Activated T-helper 1 cell treated with anti-CD3 and anti-CD28 coated beads, Interleukin-12 subunit alpha, Interleukin-12 subunit beta, Interleukin-2, Interleukin-4 antibody, amounts not matched to agents 30 ng/mL and 10 ng/mL and 1 ng/mL, durations not matched to agents 14 hours and 24 hours and 36 hours (primary cell): ENCODE results near the gene NUP210L. TPM values are rescaled to one million over a fixed set of nuclear protein-coding genes. Genes with fewer than 3 reads are reported as not detected.
"Not testable (repeated sequence)": the region's sequence is repeated elsewhere in the genome, so short reads cannot be mapped to it uniquely, and the experiment has no call there.

Experiments
- DNase-seq: peaks from one replicate; pipeline ENCODE4 v3.0.0; 2021; ENCODE audit warnings: low spot score
- H3K27ac Mint-ChIP-seq: one replicate; pipeline ENCODE4 v1.8.0; 2021; ENCODE audit warnings: mild to moderate bottlenecking, mixed read lengths
- H3K27me3 Mint-ChIP-seq: one replicate; pipeline ENCODE4 v1.8.0; 2022; ENCODE audit warnings: mild to moderate bottlenecking, moderate library complexity, mixed read lengths; ENCODE audit not compliant: insufficient read depth
- H3K36me3 Mint-ChIP-seq: one replicate; pipeline ENCODE4 v1.8.0; 2021; ENCODE audit warnings: low read depth, mixed read lengths
- H3K4me1 Mint-ChIP-seq: one replicate; pipeline ENCODE4 v1.8.0; 2021; ENCODE audit warnings: low read depth, mixed read lengths
- H3K4me3 Mint-ChIP-seq: one replicate; pipeline ENCODE4 v1.8.0; 2021; ENCODE audit warnings: mild to moderate bottlenecking, moderate library complexity, mixed read lengths
- H3K9me3 Mint-ChIP-seq: one replicate; pipeline ENCODE4 v1.8.0; 2021; ENCODE audit warnings: mixed read lengths
- intact Hi-C: fragments of 100-400 bp; cut with micrococcal nuclease; formaldehyde crosslinking; loops from one replicate; pipeline ENCODE4 v1.15.1; 2024
- total RNA-seq: library from RNA; stranded (reverse); gene quantifications from 2 replicates; pipeline ENCODE4 v1.2.3, GENCODE V29; 2022

NUP210L gene
- total RNA-seq, 1 donor from 2014 or later: not detected

- H3K4me3 Mint-ChIP-seq, H3K9me3 Mint-ChIP-seq, H3K27ac Mint-ChIP-seq, DNase-seq, H3K27me3 Mint-ChIP-seq, intact Hi-C loops: not testable (repeated sequence)
- Mint-ChIP-seq H3K4me1 (peaks cover 15% of the 10 kb centered on the region), H3K36me3 (peaks cover 26% of the 10 kb centered on the region)
Observed at GRCh38 chr1:153996882-153997281, 158.0 kb downstream of the NUP210L start.

- Mint-ChIP-seq H3K9me3 (no peaks in the 10 kb centered on the region), H3K27ac (peak overlapping the region; percentile 21)
Observed at GRCh38 chr1:153995640-153996039, 159.2 kb downstream of the NUP210L start.

GRCh38 chr1:153995202-153995601, 159.7 kb downstream of the NUP210L start:
- Mint-ChIP-seq H3K27ac (peak overlapping the region; percentile 21), H3K4me1 (peaks cover 28% of the 10 kb centered on the region), H3K36me3 (peaks cover 42% of the 10 kb centered on the region), H3K4me3 (peak overlapping the region; percentile 8), H3K27me3 (no peaks in the 10 kb centered on the region), H3K9me3 (no peaks in the 10 kb centered on the region)
- no peak for DNase-seq
- intact Hi-C loops: no loop called here

More at GRCh38 chr1:153995640-153996039, 159.2 kb downstream of the NUP210L start:
- peaks cover 24% of the 10 kb centered on the region for H3K4me1 Mint-ChIP-seq
- peak overlapping the region; percentile 8 for H3K4me3 Mint-ChIP-seq
- H3K36me3 Mint-ChIP-seq: peaks cover 39% of the 10 kb centered on the region
- no peaks in the 10 kb centered on the region for H3K27me3 Mint-ChIP-seq
- DNase-seq: no peak
- intact Hi-C loops: no loop called here

GRCh38 chr1:153991806-153992205, 163.1 kb downstream of the NUP210L start:
- H3K9me3 Mint-ChIP-seq: no peaks in the 10 kb centered on the region
- peaks cover 40% of the 10 kb centered on the region for H3K4me1 Mint-ChIP-seq
- peaks cover 42% of the 10 kb centered on the region for H3K36me3 Mint-ChIP-seq
- DNase-seq: no peak
- H3K27ac Mint-ChIP-seq: peak overlapping the region; percentile 94
- peaks cover 1% of the 10 kb centered on the region for H3K27me3 Mint-ChIP-seq
- H3K4me3 Mint-ChIP-seq: peak overlapping the region; percentile 94
- intact Hi-C loops: loop anchor here (2.0 kb wide), 2 partner anchors 167 to 281 kb away; partner anchors contain the start of gene HAX1

- Mint-ChIP-seq H3K4me1 (peaks cover 46% of the 10 kb centered on the region), H3K9me3 (no peaks in the 10 kb centered on the region), H3K4me3 (peak overlapping the region; percentile 94), H3K27me3 (peaks cover 1% of the 10 kb centered on the region), H3K36me3 (peaks cover 42% of the 10 kb centered on the region), H3K27ac (peak overlapping the region; percentile 94)
- intact Hi-C loops: loop anchor here (2.0 kb wide), 2 partner anchors 168 to 282 kb away; partner anchors contain the start of gene HAX1
- no peak for DNase-seq
Observed at GRCh38 chr1:153991151-153991630, 163.7 kb downstream of the NUP210L start.

GRCh38 chr1:153990468-153991150, 164.3 kb downstream of the NUP210L start, which contains the start of gene RPS27:
TSS of gene RPS27 (plus strand) at chr1:153990762. CDS start at chr1:153990797, 35 bp downstream.
- H3K4me1 Mint-ChIP-seq: peaks cover 51% of the 10 kb centered on the region
- DNase-seq: peak; percentile 86
- peaks cover 41% of the 10 kb centered on the region for H3K36me3 Mint-ChIP-seq
- peaks cover 1% of the 10 kb centered on the region for H3K27me3 Mint-ChIP-seq
- H3K9me3 Mint-ChIP-seq: no peaks in the 10 kb centered on the region
- H3K4me3 Mint-ChIP-seq: peak within 1 kb of the TSS; percentile 94
- intact Hi-C loops: loop anchor here (1.0 to 2.0 kb wide), 10 partner anchors 13 to 282 kb away; partner anchors contain the start of genes CREB3L4, CRTC2, DENND4B and HAX1
- H3K27ac Mint-ChIP-seq: peak within 1 kb of the TSS; percentile 94

GRCh38 chr1:153987621-153988020, 167.3 kb downstream of the NUP210L start:
- Mint-ChIP-seq H3K27me3 (peaks cover 1% of the 10 kb centered on the region), H3K9me3 (no peaks in the 10 kb centered on the region), H3K36me3 (peaks cover 21% of the 10 kb centered on the region), H3K4me3 (no peak overlapping the region), H3K4me1 (peaks cover 56% of the 10 kb centered on the region), H3K27ac (peak overlapping the region; percentile 79)
- no peak for DNase-seq
- intact Hi-C loops: loop anchor here (2.0 kb wide), 1 partner anchor 309 kb away; the partner anchor contains the start of gene NPR1

- peak within 1 kb of the TSS; percentile 79 for H3K4me3 Mint-ChIP-seq
- no peaks in the 10 kb centered on the region for H3K9me3 Mint-ChIP-seq
- intact Hi-C loops: loop anchor here (1.0 to 2.0 kb wide), 10 partner anchors 9 to 477 kb away; partner anchors contain the start of genes CREB3L4, DENND4B, JTB and NPR1
- H3K27me3 Mint-ChIP-seq: peaks cover 1% of the 10 kb centered on the region
- peaks cover 44% of the 10 kb centered on the region for H3K4me1 Mint-ChIP-seq
- peak within 1 kb of the TSS; percentile 79 for H3K27ac Mint-ChIP-seq
- no peak for DNase-seq
- H3K36me3 Mint-ChIP-seq: peaks cover 9% of the 10 kb centered on the region
Observed at GRCh38 chr1:153985941-153986761, 168.7 kb downstream of the NUP210L start, which contains the start of gene RAB13. TSS of gene RAB13 (minus strand) at chr1:153986339. CDS start at chr1:153986236, 103 bp downstream.

- H3K4me3 Mint-ChIP-seq: peak overlapping the region; percentile 79
Observed at GRCh38 chr1:153985341-153985912, 169.4 kb downstream of the NUP210L start.

GRCh38 chr1:153984123-153984894, 170.6 kb downstream of the NUP210L start:
- DNase-seq: no peak
- Mint-ChIP-seq H3K27me3 (no peaks in the 10 kb centered on the region), H3K36me3 (no peaks in the 10 kb centered on the region), H3K4me1 (peaks cover 32% of the 10 kb centered on the region), H3K4me3 (no peak overlapping the region), H3K27ac (peak overlapping the region; percentile 1), H3K9me3 (no peaks in the 10 kb centered on the region)
- intact Hi-C loops: no loop called here

More at GRCh38 chr1:153985341-153985912, 169.4 kb downstream of the NUP210L start:
- peaks cover 2% of the 10 kb centered on the region for H3K36me3 Mint-ChIP-seq
- intact Hi-C loops: no loop called here
- H3K27ac Mint-ChIP-seq: peak overlapping the region; percentile 76
- H3K4me1 Mint-ChIP-seq: peaks cover 40% of the 10 kb centered on the region
- peaks cover 1% of the 10 kb centered on the region for H3K27me3 Mint-ChIP-seq
- DNase-seq: no peak
- H3K9me3 Mint-ChIP-seq: no peaks in the 10 kb centered on the region

GRCh38 chr1:153981735-153982134, 173.1 kb downstream of the NUP210L start:
- H3K27ac Mint-ChIP-seq, H3K9me3 Mint-ChIP-seq, intact Hi-C loops, H3K36me3 Mint-ChIP-seq, H3K4me3 Mint-ChIP-seq, H3K27me3 Mint-ChIP-seq, DNase-seq: not testable (repeated sequence)
- H3K4me1 Mint-ChIP-seq: peaks cover 37% of the 10 kb centered on the region
